AG09309 (cell line): ENCODE results near the gene PKD2.
"Not testable (repeated sequence)": the region's sequence is repeated elsewhere in the genome, so short reads cannot be mapped to it uniquely, and the experiment has no call there.

Source experiments
- DNase-seq: peaks from one replicate; pipeline ENCODE4 v3.0.0-alpha.2; 2010; ENCODE audit warnings: low read depth
- H3K4me3 ChIP-seq: 2 replicates; pipeline ENCODE4 v1.5.1; 2011; ENCODE audit warnings: mild to moderate bottlenecking, low read depth, low read length, moderate library complexity; ENCODE audit not compliant: control insufficient read depth
- CTCF ChIP-seq: IDR thresholded peaks from 2 replicates; pipeline ENCODE4 v1.5.1; 2011; ENCODE audit warnings: mild to moderate bottlenecking, low read depth, low read length, inconsistent platforms; ENCODE audit not compliant: insufficient read depth, control insufficient read depth; ENCODE audit errors: missing control alignments

Gene PKD2

GRCh38 chr4:88021824-88022223 is 14.4 kb downstream of the PKD2 start:
- no peak overlapping the region for H3K4me3 ChIP-seq
- TF ChIP-seq CTCF, result no peak
- DNase-seq, result no peak

GRCh38 chr4:88022289-88022688 is 14.9 kb downstream of the PKD2 start:
- DNase-seq, result no peak
- TF ChIP-seq CTCF, result no peak
- H3K4me3 ChIP-seq, result no peak overlapping the region

- H3K4me3 ChIP-seq, DNase-seq: not testable (repeated sequence)
Observed at GRCh38 chr4:88025868-88026661, 18.6 kb downstream of the PKD2 start.

GRCh38 chr4:88027611-88028608 is 20.5 kb downstream of the PKD2 start:
- H3K4me3 ChIP-seq, result no peak overlapping the region
- DNase-seq, result peak; percentile 82
- TF ChIP-seq CTCF, result no peak

- TF ChIP-seq CTCF, result no peak
- no peak for DNase-seq
- H3K4me3 ChIP-seq, result no peak overlapping the region
Observed at GRCh38 chr4:88028946-88029345, 21.5 kb downstream of the PKD2 start.

- no peak for DNase-seq
- no peak overlapping the region for H3K4me3 ChIP-seq
- no peak for TF ChIP-seq CTCF
Observed at GRCh38 chr4:88029556-88029955, 22.1 kb downstream of the PKD2 start.

GRCh38 chr4:88030565-88031310 is 23.3 kb downstream of the PKD2 start:
- DNase-seq, result no peak
- no peak for TF ChIP-seq CTCF
- no peak overlapping the region for H3K4me3 ChIP-seq
